K562 (cell line): Measurements from ENCODE around the gene DDAH2. TPM values are rescaled to one million over a fixed set of nuclear protein-coding genes. Genes with fewer than 3 reads are reported as not detected.
A peak's percentile ranks its signal among the peaks of the same experiment; 100 is the strongest.

Source experiments
- ATAC-seq: fragments of 200-7000 bp; cut with Tn5 transposase; 3 replicates; pipeline ENCODE4 v1.9.1; 2020; ENCODE audit warnings: moderate library complexity
- BruUV-seq: library from RNA; stranded (reverse); fragments of 400-500 nt; replicated peaks from 2 replicates; lab custom pipeline; 2021; lab: Mats Ljungman, UMichigan
- CTCF ChIA-PET: fragments of 300-600 bp; formaldehyde crosslinking; extraction: SDS; loops from one replicate; lab custom pipeline; 2021; ENCODE audit warnings: low intra/inter-chr PET ratio; lab: Yijun Ruan, JAX
- POLR2A ChIA-PET: fragments of 300-600, 350-650 bp; sonication (Branson Sonifier 250); formaldehyde crosslinking; extraction: SDS; loops from one replicate; lab custom pipeline; 2021; ENCODE audit warnings: antibody characterized with exemption, inconsistent platforms; lab: Yijun Ruan, JAX
- DNase-seq, 4 experiments: peaks; one replicate each; pipeline versions ENCODE4 v3.0.0 to v3.0.0-alpha.2; 2011 to 2018; ENCODE audit warnings: low spot score in 3 of 4, mixed read lengths in 3 of 4; ENCODE audit errors: extremely low read depth in 1 of 4
- FAIRE-seq: peaks from 2 replicates; lab custom pipeline; 2011; peaks lifted over from hg19 to GRCh38; lab: Jason Lieb, UNC
- H2AFZ ChIP-seq: 2 replicates; pipeline ENCODE4 v1.6.0; 2011; ENCODE audit warnings: low read depth, low read length, control low read depth, inconsistent platforms
- H3K27ac ChIP-seq: fragments of 200-600 bp; 3 replicates; pipeline ENCODE4 v1.8.0; 2011; ENCODE audit warnings: low read depth, mild to moderate bottlenecking, control low read depth, inconsistent platforms, low read length, moderate library complexity, mixed read lengths; ENCODE audit errors: extremely low read depth
- H3K27me3 ChIP-seq, 2 experiments: fragments of 300-600 bp in 1 of 2; 2 replicates in 1 of 2; 3 replicates in 1 of 2; pipeline versions ENCODE4 v1.6.0 to v1.8.0; 2011; ENCODE audit warnings: inconsistent platforms in 2 of 2, low read length in 2 of 2, mild to moderate bottlenecking in 1 of 2, mixed read lengths in 1 of 2, moderate library complexity in 1 of 2; ENCODE audit not compliant: control insufficient read depth in 2 of 2, insufficient read depth in 2 of 2
- H3K36me3 ChIP-seq: fragments of 300-600 bp; 3 replicates; pipeline ENCODE4 v1.8.0; 2011; ENCODE audit warnings: mild to moderate bottlenecking, low read length, inconsistent platforms; ENCODE audit not compliant: control insufficient read depth, insufficient read depth
- H3K4me1 ChIP-seq, 2 experiments: fragments of 200-600 bp in 1 of 2; replicated peaks in 1 of 2; 2 replicates in 1 of 2; 3 replicates in 1 of 2; pipeline versions ENCODE4 v1.5.1 to v1.8.0; 2011; ENCODE audit warnings: inconsistent platforms in 2 of 2, low read length in 2 of 2, mild to moderate bottlenecking in 1 of 2, mixed read lengths in 1 of 2, moderate library complexity in 1 of 2; ENCODE audit not compliant: control insufficient read depth in 2 of 2, insufficient read depth in 2 of 2
- H3K4me2 ChIP-seq: 2 replicates; pipeline ENCODE4 v1.6.1; 2011; ENCODE audit warnings: low read length, control low read depth, inconsistent platforms, mixed read lengths; ENCODE audit not compliant: insufficient read depth
- H3K4me3 ChIP-seq: fragments of 200-600 bp; sonication (generic), shearing (Covaris generic); 2 replicates; pipeline ENCODE4 v1.5.1; 2016; ENCODE audit warnings: control low read depth, inconsistent platforms
- H3K79me2 ChIP-seq: fragments of 200-600 bp; 3 replicates; pipeline ENCODE4 v1.8.0; 2011; ENCODE audit warnings: low read length, inconsistent platforms; ENCODE audit not compliant: control insufficient read depth, insufficient read depth
- H3K9ac ChIP-seq, 2 experiments: 2 replicates each; pipeline versions ENCODE4 v1.6.0 to v1.6.1; 2011; ENCODE audit warnings: low read depth in 2 of 2, low read length in 2 of 2, control low read depth in 1 of 2, inconsistent platforms in 1 of 2, mild to moderate bottlenecking in 1 of 2, mixed read lengths in 1 of 2; ENCODE audit not compliant: insufficient read depth in 1 of 2
- H3K9me1 ChIP-seq: one replicate; pipeline ENCODE4 v1.6.0; 2011; ENCODE audit warnings: inconsistent platforms, mild to moderate bottlenecking, low read length, moderate library complexity; ENCODE audit not compliant: control insufficient read depth, insufficient read depth
- H3K9me3 ChIP-seq: replicated peaks from 2 replicates; pipeline ENCODE4 v1.5.1; 2011; ENCODE audit warnings: low read depth, low read length, inconsistent platforms; ENCODE audit not compliant: control insufficient read depth, insufficient read depth
- H4K20me1 ChIP-seq: replicated peaks from 2 replicates; pipeline ENCODE4 v1.6.1; 2011; ENCODE audit warnings: low read length, inconsistent platforms, mixed read lengths; ENCODE audit not compliant: control insufficient read depth, insufficient read depth
- ASH1L ChIP-seq: fragments of 450-650 bp; IDR thresholded peaks from 2 replicates; pipeline ENCODE4 v1.6.1; 2018; ENCODE audit warnings: borderline replicate concordance, mild to moderate bottlenecking, low read depth; ENCODE audit not compliant: partially characterized antibody
- CTCF ChIP-seq, 3 experiments: IDR thresholded peaks in 2 of 3; conservative IDR thresholded peaks in 1 of 3; 2 replicates each; pipeline ENCODE4 v1.5.1; 2011 to 2012; ENCODE audit warnings: low read length in 3 of 3, mild to moderate bottlenecking in 3 of 3, control low read depth in 2 of 3, improper control_type of control experiment in 1 of 3, inconsistent platforms in 1 of 3, low read depth in 1 of 3, mixed read lengths in 1 of 3, moderate library complexity in 1 of 3; ENCODE audit not compliant: insufficient read depth in 2 of 3
- POLR2AphosphoS2 ChIP-seq: IDR thresholded peaks from 2 replicates; pipeline ENCODE4 v1.6.1; 2012; ENCODE audit warnings: low read length, improper control_type of control experiment
- RBBP5 ChIP-seq: fragments of 200-600 bp; sonication (generic); IDR thresholded peaks from 2 replicates; pipeline ENCODE4 v1.6.1; 2012; ENCODE audit warnings: borderline replicate concordance, mild to moderate bottlenecking, low read length, control low read depth, inconsistent platforms; ENCODE audit not compliant: insufficient read depth, poor library complexity, severe bottlenecking
- RNF2 ChIP-seq: sonication (generic); IDR thresholded peaks from 2 replicates; pipeline ENCODE4 v1.6.1; 2016
- ZNF224 ChIP-seq: sonication (generic); formaldehyde crosslinking; IDR thresholded peaks from 2 replicates; pipeline ENCODE4 v1.8.0; 2022; ENCODE audit warnings: mild to moderate bottlenecking, missing genetic modification reagents
- ZNF282 ChIP-seq: sonication (generic); formaldehyde crosslinking; IDR thresholded peaks from 2 replicates; pipeline ENCODE4 v1.8.1; 2023; ENCODE audit warnings: missing genetic modification reagents
- WGBS: fragments of 100-300 bp; shearing (Covaris generic); methylation state at CpG from one replicate; pipeline ENCODE4 v1.1.6; 2016; ENCODE audit warnings: low coverage, mixed read lengths; ENCODE audit not compliant: insufficient coverage; ENCODE audit errors: missing lambda C conversion rate; 5-methylcytosine and 5-hydroxymethylcytosine counted together
- in situ Hi-C: fragments of 300-500 bp; cut with MboI; formaldehyde crosslinking; loops from 4 replicates; pipeline ENCODE4 v1.15.0; 2018; ENCODE audit warnings: inconsistent platforms, mixed read lengths
- intact Hi-C: fragments of 100-400 bp; cut with micrococcal nuclease; formaldehyde crosslinking; loops from 2 replicates; pipeline ENCODE4 v1.14.2; 2022
- polyA plus RNA-seq, 8 experiments: library from polyadenylated mRNA; depleted of rRNA in 4 of 8; stranded (reverse) in 5 of 8; unstranded in 3 of 8; fragments of >200 nt; fragmentation: Nextera tagmentation in 2 of 8; fragmentation: Illumina TruSeq in 1 of 8; extraction: Ambion mirVana in 2 of 8; extraction: Trizol in 1 of 8; gene quantifications; 2 replicates each; pipeline versions ENCODE4 v1.2.1 to v1.2.3, GENCODE V29; 2011 to 2014; ENCODE audit warnings: inconsistent platforms in 1 of 8, missing spikeins in 1 of 8
- total RNA-seq, 7 experiments: library from RNA; depleted of rRNA in 6 of 7; stranded (reverse); fragments of >200 nt in 6 of 7; fragmentation: Illumina TruSeq in 2 of 7; extraction: Trizol in 2 of 7; gene quantifications; 2 replicates each; pipeline versions ENCODE4 v1.2.1 to v1.2.3, GENCODE V29; 2011 to 2021; ENCODE audit warnings: low replicate concordance in 1 of 7

Gene DDAH2
- total and polyA plus RNA-seq, 9 of the 15 experiments (the other 6 are each of a cell fraction or from before 2014, with no cell fraction given): 1.8 to 45.4 (median 21.4) TPM

- no peak for TF ChIP-seq RBBP5
- TF ChIP-seq ZNF224 (CRISPR knock-in tag): no peak
- TF ChIP-seq, all 486 proteins: peak for 5
Observed at GRCh38 chr6:31761343-31761742, 32.2 kb upstream of the DDAH2 start (continued).

GRCh38 chr6:31760790-31761189, 31.7 kb upstream of the DDAH2 start:
- no peaks in the 10 kb centered on the region for H3K27me3 ChIP-seq
- peaks cover 63% of the 10 kb centered on the region for H3K36me3 ChIP-seq
- no peaks in the 10 kb centered on the region for H3K9me1 ChIP-seq
- H3K4me2 ChIP-seq: no peak overlapping the region
- in situ Hi-C loops: no loop called here
- no peaks in the 10 kb centered on the region for H3K9me3 ChIP-seq
- TF ChIP-seq ASH1L (no peak), CTCF (IDR thresholded peaks at IDR 0.05 in 2 of 3, conservative IDR thresholded peaks at IDR 0.05 in 1 of 3; ENCODE audit: insufficient read depth in 2 of 3, low read depth in 1 of 3, low read length in 3 of 3) (peak in 1 of 3 experiments; percentile 9; a peak in 1 of 6 replicates), POLR2AphosphoS2 (peak; percentile 57; the same call in 1 of the 2 replicates), ZNF282 (CRISPR knock-in tag) (0 out of 2 replicates have a peak, but pooled peaks have one; percentile 55), RNF2 (no peak)
- TF ChIP-seq, all 486 proteins: peak for 3
- H3K27ac ChIP-seq: no peak overlapping the region
- WGBS: 72% methylated on average over 5 of the region's 5 CpGs
- no TSS peak for BruUV-seq
- POLR2A ChIA-PET: interaction anchor here (1.0 to 6.6 kb wide), 9 partner anchors 8 to 67 kb away, joined by 3 to 85 read pairs (median 7); partner anchors contain the start of genes CLIC1, HSPA1B, MSH5 and VWA7
- no peak for FAIRE-seq
- no peak for ATAC-seq
- H3K4me3 ChIP-seq: no peak overlapping the region
- intact Hi-C loops: no loop called here
- DNase-seq: no peak
- no peaks in the 10 kb centered on the region for H4K20me1 ChIP-seq
- CTCF ChIA-PET: interaction anchor here (1.0 kb wide), 1 partner anchor 31 kb away, joined by 3 read pairs; no protein-coding TSS in a partner anchor
- H2AFZ ChIP-seq: no peak overlapping the region
- peak overlapping the region in 1 of 2 experiments; percentile 33; a peak in 2 of 4 replicates for H3K9ac ChIP-seq
- peaks cover 0 to 12% of the 10 kb centered on the region in 2 experiments; a peak in 3 of 5 replicates for H3K4me1 ChIP-seq
- no peaks in the 10 kb centered on the region for H3K79me2 ChIP-seq
